Heart right ventricle (tissue), 16 donors: ENCODE results near the gene CHRDL1. TPM values are rescaled to one million over a fixed set of nuclear protein-coding genes. Genes with fewer than 3 reads are reported as not detected.

ENCODE experiments used
- ATAC-seq, 8 donors: fragments of 200-7000 bp; cut with Tn5 transposase; one replicate each; pipeline ENCODE4 v1.9.1; 2020; ENCODE audit warnings: mild to moderate bottlenecking in 8 of 8, moderate library complexity in 8 of 8, moderate number of reproducible peaks in 1 of 8
- DNase-seq, 2 donors: peaks; one replicate each; pipeline ENCODE4 v3.0.0-alpha.2; 2020
- H3K27ac ChIP-seq, 10 donors: fragments of 200-600 bp; sonication (generic) in 2 of 10; one replicate each; pipeline versions ENCODE4 v1.5.0 to v1.8.0; 2020 to 2022; ENCODE audit warnings: mild to moderate bottlenecking in 3 of 10
- H3K27me3 ChIP-seq, 7 donors: fragments of 200-600 bp; one replicate each; pipeline ENCODE4 v1.8.0; 2021 to 2022; ENCODE audit warnings: mild to moderate bottlenecking in 2 of 7
- H3K36me3 ChIP-seq, 9 donors: fragments of 200-600 bp; sonication (generic) in 1 of 9; one replicate each; pipeline versions ENCODE4 v1.5.0 to v1.8.0; 2020 to 2022; ENCODE audit warnings: mild to moderate bottlenecking in 2 of 9
- H3K4me1 ChIP-seq, 9 donors: fragments of 200-600 bp; sonication (generic) in 1 of 9; one replicate each; pipeline versions ENCODE4 v1.5.0 to v1.8.0; 2020 to 2022; ENCODE audit warnings: mild to moderate bottlenecking in 4 of 9
- H3K4me3 ChIP-seq, 10 donors: fragments of 200-600 bp; sonication (generic) in 2 of 10; one replicate each; pipeline versions ENCODE4 v1.5.0 to v1.8.0; 2020 to 2022; ENCODE audit warnings: mild to moderate bottlenecking in 7 of 10, moderate library complexity in 2 of 10
- H3K9me3 ChIP-seq, 11 donors: fragments of 200-600 bp in 10 of 11; sonication (generic) in 2 of 11; one replicate each; pipeline versions ENCODE4 v1.5.0 to v1.8.0; 2013 to 2022; ENCODE audit warnings: mild to moderate bottlenecking in 2 of 11, control low read depth in 1 of 11, moderate library complexity in 1 of 11
- WGBS, 2 donors: extraction: QIAGEN DNeasy Blood & Tissue Kit; methylation state at CpG; one replicate each; pipeline ENCODE4 v1.1.7; 2013; ENCODE audit warnings: inconsistent platforms in 1 of 2; 5-methylcytosine and 5-hydroxymethylcytosine counted together
- intact Hi-C, 10 donors: fragments of 100-400 bp; cut with DNase I; formaldehyde crosslinking; loops; one replicate each; pipeline versions ENCODE4 v1.11.1 to v1.14.2; 2022
- polyA plus RNA-seq, 2 donors: library from polyadenylated mRNA; stranded (reverse); fragments of 200-250 nt; gene quantifications; one replicate each; pipeline ENCODE4 v1.2.3, GENCODE V29; 2013
- total RNA-seq, 10 donors: library from RNA; stranded (reverse); fragmentation: NEBNext Ultra II Directional in 3 of 10; extraction: Animal tissue kit (Norgen Biotek cat#: 25700) in 3 of 10; gene quantifications; one replicate each; pipeline versions ENCODE4 v1.2.1 to v1.2.4, GENCODE V29; 2021 to 2023
- TF ChIP-seq, protein P1 (sequence below), 9 donors: fragments of 200-600 bp; sonication (generic) in 2 of 9; IDR thresholded peaks; one replicate each; pipeline versions ENCODE4 v1.5.0 to v1.8.0; 2021 to 2022; ENCODE audit warnings: antibody characterized with exemption in 9 of 9, mild to moderate bottlenecking in 5 of 9, moderate library complexity in 1 of 9
- donor health status: Arrhythmogenic right ventricular cardiomyopathy.
- donor health status: ischemic (EF 13 %, LVEDD 7.1; RV severe dilation, severe dysfunction).
- donor health status: healthy with polysubstance abuse.
- donor health status: DM: no; HTN: yes; CAD: no.
- donor health status: DM: no; HTN: no; CAD: no.
- donor health status: ischemic (EF 25% LVEDD 6.9; RV normal size, moderate dysfunction).
- donor health status: ischemic (EF 25% LVEDD 5.7; RV mildly dilated, moderate dysfunction).
- donor health status: healthy.
- donor health status: DM: yes; HTN: yes; CAD: no.
- donor health status: Ischemic cardiomyopathy.
- donor health status: ischemic (EF 35%, LVEDD 5.7; RV mildly dilated, moderate dysfunction).
- donor health status: nonischemic (EF 11% LVEDD 7.7; RV severe dilation, severe dysfunction).
- donor health status: DM: yes; HTN: yes; CAD: no.
- donor health status: PGD.
- donor health status: ischemic (EF 29% LVEDD 5.4; RV normal size, mild dysfunction).
- donor health status: nonischemic (EF 23%, LVEDD 6.1; RV moderate dilation, normal function).

Gene CHRDL1
- total and polyA plus RNA-seq, 12 donors = 0.71 to 9.0 (median 2.6) TPM

DNA sequence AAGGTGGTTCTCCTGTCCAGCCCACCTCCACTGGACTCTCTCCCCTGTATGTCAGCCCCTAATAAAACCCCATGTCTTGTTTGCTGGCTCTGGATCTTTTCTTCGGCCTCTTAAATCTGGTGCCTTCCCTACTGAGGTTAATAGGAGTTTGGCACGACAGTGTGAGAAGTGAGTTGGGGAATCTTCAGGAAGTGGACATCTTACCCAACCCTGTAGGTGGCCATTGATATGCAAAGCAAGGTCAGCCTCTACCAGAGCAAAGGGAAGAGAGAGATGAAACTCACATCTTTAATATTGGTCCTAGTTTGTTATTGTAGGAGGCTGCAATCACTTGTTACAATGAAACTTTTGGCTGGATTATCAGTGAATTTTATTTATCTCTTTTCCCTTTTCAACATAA, 111.7 kb downstream of the CHRDL1 start:
- TF ChIP-seq, protein P1, sequence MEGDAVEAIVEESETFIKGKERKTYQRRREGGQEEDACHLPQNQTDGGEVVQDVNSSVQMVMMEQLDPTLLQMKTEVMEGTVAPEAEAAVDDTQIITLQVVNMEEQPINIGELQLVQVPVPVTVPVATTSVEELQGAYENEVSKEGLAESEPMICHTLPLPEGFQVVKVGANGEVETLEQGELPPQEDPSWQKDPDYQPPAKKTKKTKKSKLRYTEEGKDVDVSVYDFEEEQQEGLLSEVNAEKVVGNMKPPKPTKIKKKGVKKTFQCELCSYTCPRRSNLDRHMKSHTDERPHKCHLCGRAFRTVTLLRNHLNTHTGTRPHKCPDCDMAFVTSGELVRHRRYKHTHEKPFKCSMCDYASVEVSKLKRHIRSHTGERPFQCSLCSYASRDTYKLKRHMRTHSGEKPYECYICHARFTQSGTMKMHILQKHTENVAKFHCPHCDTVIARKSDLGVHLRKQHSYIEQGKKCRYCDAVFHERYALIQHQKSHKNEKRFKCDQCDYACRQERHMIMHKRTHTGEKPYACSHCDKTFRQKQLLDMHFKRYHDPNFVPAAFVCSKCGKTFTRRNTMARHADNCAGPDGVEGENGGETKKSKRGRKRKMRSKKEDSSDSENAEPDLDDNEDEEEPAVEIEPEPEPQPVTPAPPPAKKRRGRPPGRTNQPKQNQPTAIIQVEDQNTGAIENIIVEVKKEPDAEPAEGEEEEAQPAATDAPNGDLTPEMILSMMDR (IDR thresholded peaks at IDR 0.05) = no peak
- no peaks in the 10 kb centered on the region for H3K36me3 ChIP-seq
- DNase-seq (no peak), ATAC-seq (no peak)
- peaks cover 0 to 30% (median 0%) of the 10 kb centered on the region in 7 donors for H3K27me3 ChIP-seq
- intact Hi-C loops = no loop called here
- no peaks in the 10 kb centered on the region for H3K4me1 ChIP-seq
- no peak overlapping the region for H3K27ac ChIP-seq
- no peak overlapping the region for H3K4me3 ChIP-seq
- WGBS, 2 donors = 59 to 69% methylated on average over 2 of the region's 2 CpGs
- no peaks in the 10 kb centered on the region for H3K9me3 ChIP-seq

DNA sequence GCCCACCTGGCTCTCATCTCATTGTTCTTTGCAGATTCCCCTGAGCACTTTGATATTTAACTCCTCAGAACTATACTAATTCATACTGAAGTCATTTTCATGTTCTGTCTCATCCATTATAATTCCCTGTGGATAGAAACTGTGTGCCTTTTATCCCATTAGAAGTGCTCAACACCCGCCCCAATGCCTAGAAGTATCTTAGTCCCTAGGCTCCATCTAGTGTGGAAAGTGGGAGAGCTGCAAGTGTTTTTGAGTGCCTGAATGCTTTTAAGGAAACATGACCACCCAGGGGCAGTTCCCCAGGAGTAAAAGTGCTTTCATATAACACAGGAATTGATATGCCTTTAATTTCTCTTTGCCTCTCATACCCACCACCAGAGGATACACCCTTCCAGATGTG, 117.0 kb downstream of the CHRDL1 start:
- Histone ChIP-seq H3K9me3 (no peaks in the 10 kb centered on the region), H3K36me3 (no peaks in the 10 kb centered on the region), H3K27ac (no peak overlapping the region), H3K4me3 (no peak overlapping the region), H3K4me1 (no peaks in the 10 kb centered on the region), H3K27me3 (peaks cover 0 to 37% (median 0%) of the 10 kb centered on the region in 7 donors)
- 59 to 80% methylated on average over 1 of the region's 1 CpG for WGBS, 2 donors
- ATAC-seq (no peak), DNase-seq (no peak)
- TF ChIP-seq, protein P1 (IDR thresholded peaks at IDR 0.05) = no peak
- intact Hi-C loops = loop anchor here in 1 of 10 donors (10.0 kb wide), 1 partner anchor 224 kb away; no protein-coding TSS in a partner anchor

DNA sequence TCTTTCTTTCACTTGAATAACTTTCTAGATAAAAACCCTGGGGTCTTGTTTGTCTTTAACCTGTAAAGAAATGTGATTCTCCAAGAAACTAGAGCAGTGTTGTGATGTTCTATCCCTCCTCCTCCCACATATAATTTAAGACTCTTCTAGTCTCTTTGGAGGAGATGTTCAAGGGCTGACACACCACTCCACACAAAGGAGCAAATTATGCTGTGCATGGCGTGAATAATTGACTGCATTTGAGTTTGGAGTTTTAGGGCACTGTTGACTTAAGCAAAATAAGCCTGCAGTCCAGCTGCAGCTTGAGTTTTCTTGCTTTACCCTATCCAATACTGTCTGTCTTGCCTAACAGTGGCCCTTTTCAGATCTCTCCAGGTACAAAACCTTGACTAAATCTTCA, 119.7 kb downstream of the CHRDL1 start:
- H3K9me3 ChIP-seq = no peaks in the 10 kb centered on the region
- intact Hi-C loops = loop anchor here in 1 of 10 donors (10.0 kb wide), 1 partner anchor 221 kb away; no protein-coding TSS in a partner anchor
- ATAC-seq (no peak), DNase-seq (no peak)
- no peaks in the 10 kb centered on the region for H3K36me3 ChIP-seq
- H3K4me1 ChIP-seq = no peaks in the 10 kb centered on the region
- no peak overlapping the region for H3K27ac ChIP-seq
- TF ChIP-seq, protein P1 (IDR thresholded peaks at IDR 0.05) = no peak
- no peak overlapping the region for H3K4me3 ChIP-seq
- 52 to 59% methylated on average over 1 of the region's 1 CpG for WGBS, 2 donors
- peaks cover 0 to 37% (median 0%) of the 10 kb centered on the region in 7 donors for H3K27me3 ChIP-seq

DNA sequence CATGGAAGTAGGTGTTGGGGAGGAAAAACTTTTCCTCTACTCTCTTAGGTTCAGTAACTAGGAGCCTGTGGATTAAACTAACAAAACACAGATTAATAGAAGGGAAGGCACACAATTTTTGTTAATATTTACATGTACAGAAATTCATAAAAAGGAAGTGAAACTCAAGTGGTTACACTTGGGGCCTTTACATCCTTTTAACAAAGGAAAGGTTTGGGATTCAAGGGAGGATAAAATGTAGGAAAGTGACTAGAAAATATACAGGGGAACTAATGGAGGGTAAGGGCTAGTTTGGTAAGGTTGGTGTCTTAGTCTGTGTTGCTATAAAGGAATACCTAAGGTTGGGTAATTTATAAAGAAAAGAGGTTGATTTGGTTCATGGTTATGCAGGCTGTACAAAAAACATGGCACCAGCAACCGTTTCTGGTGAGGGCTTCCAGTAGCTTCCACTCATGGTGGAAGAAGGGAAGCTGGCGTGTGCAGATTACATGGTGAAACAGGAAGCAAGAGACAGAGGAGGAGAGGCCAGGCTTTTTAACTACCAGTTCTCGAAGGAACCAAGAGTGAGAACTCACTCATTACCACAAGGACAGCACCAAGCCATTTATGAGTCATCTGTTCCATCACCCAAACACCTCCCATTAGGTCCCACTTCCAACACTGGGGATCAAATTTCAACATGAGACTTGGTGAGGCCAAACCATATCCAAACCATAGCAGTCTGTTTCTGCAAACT, 124.4 kb downstream of the CHRDL1 start:
- Histone ChIP-seq H3K4me3 (no peak overlapping the region), H3K4me1 (no peaks in the 10 kb centered on the region), H3K36me3 (no peaks in the 10 kb centered on the region), H3K27me3 (peaks cover 0 to 11% (median 0%) of the 10 kb centered on the region in 7 donors), H3K9me3 (no peaks in the 10 kb centered on the region), H3K27ac (no peak overlapping the region)
- 63 to 77% methylated on average over 3 of the region's 3 CpGs for WGBS, 2 donors
- DNase-seq (no peak), ATAC-seq (no peak)
- intact Hi-C loops = loop anchor here in 1 of 10 donors (10.0 kb wide), 1 partner anchor 216 kb away; no protein-coding TSS in a partner anchor
- TF ChIP-seq, protein P1 (IDR thresholded peaks at IDR 0.05) = no peak
